ENCODE measurements around the gene ZNF346.
"Not testable (repeated sequence)": the region's sequence is repeated elsewhere in the genome, so short reads cannot be mapped to it uniquely, and the experiment has no call there.

Gene ZNF346

DNA sequence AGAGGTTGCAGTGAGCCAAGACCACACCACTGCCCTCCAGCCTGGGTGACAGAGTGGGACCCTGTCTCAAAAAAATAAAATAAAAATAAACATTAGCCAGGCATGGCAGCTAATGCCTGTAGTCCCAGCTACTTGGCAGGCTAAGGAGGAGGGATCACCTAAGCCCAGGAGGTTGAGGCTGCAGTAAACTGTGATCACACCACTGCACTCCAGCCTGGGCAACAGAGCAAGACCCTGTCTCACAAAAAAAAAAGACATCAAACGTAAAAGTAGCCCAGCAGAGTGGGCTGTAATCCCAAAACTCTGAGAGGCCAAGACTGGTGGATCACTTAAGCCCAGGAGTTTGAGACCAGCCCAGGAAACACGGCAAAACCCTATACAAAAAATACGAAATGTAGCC is 34.9 kb upstream of the ZNF346 start:
- no peak overlapping the region for H3K4me3 ChIP-seq (ENCODE audit: low read depth, low read length)
- TF ChIP-seq CTCF (IDR thresholded peaks at IDR 0.05; ENCODE audit: low read depth, low read length, missing control alignments) = no peak
- no peak for DNase-seq (ENCODE audit: low read depth)
- in situ Hi-C loops (cut with HindIII; ENCODE audit: low sequenced_read_pairs) = no loop called here

DNA sequence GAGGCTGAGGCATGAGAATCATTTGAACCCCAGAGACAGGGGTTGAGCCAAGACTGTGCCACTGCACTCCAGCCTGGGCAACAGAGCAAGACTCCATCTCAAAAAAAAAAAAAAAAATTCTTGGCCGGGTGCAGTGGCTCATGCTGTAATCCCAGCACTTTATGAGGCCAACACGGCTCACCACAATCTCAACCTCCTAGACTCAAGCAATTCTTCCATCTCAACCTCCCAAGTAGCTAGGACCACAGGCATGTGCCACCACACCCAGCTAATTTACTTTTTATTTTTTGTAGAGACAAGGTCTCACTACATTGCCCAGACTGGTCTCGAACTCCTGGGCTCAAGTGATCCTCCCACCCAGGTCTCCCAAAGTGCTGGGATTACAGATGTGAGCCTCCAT is 29.4 kb upstream of the ZNF346 start:
- H3K4me3 ChIP-seq (ENCODE audit: low read depth, low read length); in situ Hi-C loops (cut with HindIII; ENCODE audit: low sequenced_read_pairs); DNase-seq (ENCODE audit: low read depth): not testable (repeated sequence)

DNA sequence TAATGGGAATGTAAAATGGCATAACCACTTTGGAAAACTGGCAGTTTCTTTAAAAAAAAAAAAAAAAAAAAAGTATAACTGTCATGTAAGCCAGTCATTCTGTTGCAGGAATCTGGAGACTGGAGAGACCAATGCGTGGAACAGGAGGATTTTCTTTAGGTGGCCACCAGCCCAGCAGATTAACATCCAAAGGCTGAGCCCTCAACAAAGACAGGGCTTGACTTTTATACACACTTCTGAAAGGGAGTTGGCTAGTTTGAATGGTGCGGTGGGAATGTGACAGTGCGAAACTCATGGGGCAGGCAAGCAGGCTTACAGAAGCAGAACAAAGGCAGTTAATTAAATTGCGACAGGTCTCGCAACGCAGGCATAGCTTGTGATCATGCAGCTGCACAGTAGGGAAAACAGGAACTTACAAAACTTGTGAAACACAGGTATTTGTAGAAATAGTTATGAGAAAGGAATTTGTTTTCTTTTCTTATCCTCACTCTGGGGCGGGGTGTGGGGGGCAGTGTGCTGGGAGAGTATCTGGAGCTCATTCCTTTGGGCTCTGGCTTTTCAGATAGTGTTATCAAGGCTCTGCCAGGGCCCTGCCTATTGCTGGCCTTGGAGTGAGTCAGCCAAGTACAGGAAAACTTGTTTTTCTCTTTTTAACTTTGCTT is 27.9 kb upstream of the ZNF346 start:
- in situ Hi-C loops (cut with HindIII; ENCODE audit: low sequenced_read_pairs) = no loop called here
- DNase-seq (ENCODE audit: low read depth) = no peak
- no peak for TF ChIP-seq CTCF (IDR thresholded peaks at IDR 0.05; ENCODE audit: low read depth, low read length, missing control alignments)
- H3K4me3 ChIP-seq (ENCODE audit: low read depth, low read length) = no peak overlapping the region

DNA sequence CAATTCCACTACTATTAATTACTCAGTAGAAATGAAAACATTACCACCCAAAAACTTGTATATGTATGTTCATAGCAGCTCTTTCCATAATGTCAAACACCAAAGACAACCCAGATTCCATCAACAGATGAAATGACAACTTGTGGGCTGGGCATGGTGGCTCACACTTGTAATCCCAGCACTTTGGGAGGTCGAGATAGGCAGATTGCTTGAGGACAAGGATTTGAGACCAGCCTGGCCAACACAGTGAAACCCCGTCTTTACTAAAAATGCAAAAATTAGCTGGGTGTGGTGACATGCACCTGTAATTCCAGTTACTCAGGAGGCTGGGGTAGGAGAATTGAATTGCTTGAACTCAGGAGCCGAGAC is 27.4 kb upstream of the ZNF346 start:
- in situ Hi-C loops (cut with HindIII; ENCODE audit: low sequenced_read_pairs) = no loop called here
- TF ChIP-seq CTCF (IDR thresholded peaks at IDR 0.05; ENCODE audit: low read depth, low read length, missing control alignments) = no peak
- DNase-seq (ENCODE audit: low read depth) = no peak
- H3K4me3 ChIP-seq (ENCODE audit: low read depth, low read length) = no peak overlapping the region

DNA sequence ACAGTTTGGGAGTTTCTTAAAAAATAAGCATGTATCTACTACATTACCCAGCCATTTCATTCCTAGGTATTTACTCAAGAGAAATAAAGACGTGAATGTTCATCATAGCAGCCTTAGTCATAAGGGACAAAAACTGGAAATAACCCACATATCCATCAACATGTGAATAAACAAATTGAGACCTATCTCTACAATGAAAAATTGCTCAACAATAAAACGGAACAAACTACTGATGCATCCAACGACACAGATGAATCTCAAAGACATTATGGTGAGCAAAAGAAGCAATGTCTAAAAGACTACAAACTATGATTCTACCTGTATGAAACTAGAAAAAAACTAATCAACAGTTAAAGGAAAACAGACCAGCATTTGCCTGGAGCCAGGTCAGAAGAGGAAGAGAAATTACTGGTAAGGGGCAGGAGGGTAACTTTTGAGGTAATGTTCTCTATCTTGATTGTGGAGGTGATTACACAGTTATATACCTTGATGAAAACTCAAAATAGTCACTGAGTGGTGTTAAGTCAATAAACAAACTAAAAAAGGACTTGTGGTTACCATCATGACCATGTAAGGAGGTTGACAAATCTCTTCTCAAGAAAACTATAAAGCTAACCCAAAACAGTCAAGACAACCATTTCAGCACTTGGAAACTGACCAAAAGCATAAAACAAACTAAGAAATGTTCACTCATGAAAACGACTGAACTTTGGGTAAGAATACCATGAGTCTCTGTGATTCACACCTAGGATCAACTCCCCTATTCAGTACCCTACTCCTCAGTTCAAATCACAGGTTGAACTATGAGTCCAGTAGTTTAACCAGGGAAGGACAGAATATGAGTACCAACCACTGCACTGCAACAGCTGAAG is 26.4 kb upstream of the ZNF346 start:
- in situ Hi-C loops (cut with HindIII; ENCODE audit: low sequenced_read_pairs) = no loop called here
- no peak for DNase-seq (ENCODE audit: low read depth)
- H3K4me3 ChIP-seq (ENCODE audit: low read depth, low read length) = no peak overlapping the region
- no peak for TF ChIP-seq CTCF (IDR thresholded peaks at IDR 0.05; ENCODE audit: low read depth, low read length, missing control alignments)

DNA sequence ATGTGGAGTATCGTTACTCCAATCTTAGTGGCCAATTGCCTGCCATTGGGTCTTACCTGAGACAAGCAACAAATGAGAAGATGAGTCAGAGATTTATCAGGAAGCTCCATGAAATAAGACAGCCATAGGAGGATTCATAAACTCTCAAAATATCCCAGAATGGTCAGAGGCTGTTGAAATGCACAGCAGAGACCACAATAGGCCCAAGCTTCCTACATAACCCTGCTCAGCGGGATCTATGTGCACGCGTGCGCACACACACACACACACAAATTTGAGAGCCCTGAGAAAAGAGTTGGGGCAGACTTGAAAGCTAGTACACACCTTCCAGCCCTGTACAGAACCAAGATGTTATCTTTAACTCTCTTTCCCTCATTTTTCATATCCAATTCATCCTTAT is 25.7 kb upstream of the ZNF346 start:
- no peak for TF ChIP-seq CTCF (IDR thresholded peaks at IDR 0.05; ENCODE audit: low read depth, low read length, missing control alignments)
- in situ Hi-C loops (cut with HindIII; ENCODE audit: low sequenced_read_pairs) = no loop called here
- no peak for DNase-seq (ENCODE audit: low read depth)
- H3K4me3 ChIP-seq (ENCODE audit: low read depth, low read length) = no peak overlapping the region

DNA sequence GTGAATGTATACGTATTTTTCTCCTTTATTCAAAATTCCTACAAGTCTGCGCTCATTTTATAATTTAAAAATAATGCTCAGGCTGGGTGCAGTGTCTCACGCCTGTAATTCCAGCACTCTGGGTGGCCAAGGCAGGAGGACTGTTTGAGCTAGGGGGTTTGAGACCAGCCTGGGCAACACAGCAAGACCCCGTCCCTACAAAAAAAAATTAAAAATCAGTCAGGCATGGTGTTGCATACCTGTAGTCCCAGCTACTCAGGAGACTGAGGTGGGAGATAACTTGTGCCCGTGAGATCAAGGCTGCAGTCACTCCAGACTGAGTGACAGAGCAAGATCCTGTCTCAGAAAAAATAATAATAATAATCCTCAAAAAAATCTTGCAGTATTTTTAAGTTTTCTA is 23.7 kb upstream of the ZNF346 start:
- DNase-seq (ENCODE audit: low read depth) = no peak
- TF ChIP-seq CTCF (IDR thresholded peaks at IDR 0.05; ENCODE audit: low read depth, low read length, missing control alignments) = no peak
- in situ Hi-C loops (cut with HindIII; ENCODE audit: low sequenced_read_pairs) = no loop called here
- H3K4me3 ChIP-seq (ENCODE audit: low read depth, low read length) = no peak overlapping the region

GRCh38 chr5:176999526-176999925 is 23.0 kb upstream of the ZNF346 start:
- DNase-seq (ENCODE audit: low read depth); H3K4me3 ChIP-seq (ENCODE audit: low read depth, low read length); in situ Hi-C loops (cut with HindIII; ENCODE audit: low sequenced_read_pairs): not testable (repeated sequence)

All from astrocyte of the cerebellum (primary cell).